ENCODE data around the gene ZBP1.
"Not testable (repeated sequence)": the region's sequence is repeated elsewhere in the genome, so short reads cannot be mapped to it uniquely, and the experiment has no call there.

The ZBP1 gene

DNA sequence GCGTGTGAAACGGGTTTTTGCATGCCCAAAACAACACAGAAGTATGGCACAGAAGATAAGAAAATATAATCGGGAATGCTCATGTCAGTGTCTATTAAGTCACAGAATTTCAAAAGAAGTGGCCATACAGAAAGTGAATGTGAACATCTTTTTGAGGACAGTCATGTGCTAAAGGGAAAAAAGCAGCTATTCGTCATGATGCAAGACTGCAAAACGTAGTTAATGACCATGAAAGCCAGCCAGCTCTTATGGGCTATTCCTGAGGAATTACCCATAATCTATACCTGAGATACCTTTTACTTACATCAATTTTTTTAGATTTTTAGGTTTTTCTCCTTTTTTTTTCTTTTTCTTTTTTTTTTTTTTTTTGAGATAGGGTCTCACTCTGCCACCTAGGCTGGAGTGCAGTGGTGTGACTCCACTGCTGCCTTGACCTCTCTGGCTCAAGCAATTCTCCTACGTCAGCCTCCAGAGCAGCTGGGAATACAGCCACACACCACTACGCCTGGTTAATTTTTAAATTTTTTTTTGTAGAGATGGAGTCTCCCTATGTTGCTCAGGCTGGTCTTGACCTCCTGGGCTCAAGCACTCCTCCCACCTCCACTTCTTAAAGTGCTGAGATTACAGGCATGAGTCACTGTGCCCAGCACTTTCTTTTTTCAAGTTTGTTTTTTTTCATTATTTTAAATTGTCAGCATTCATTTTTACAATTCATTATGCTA lies 18.1 kb upstream of the ZBP1 start:
- in situ Hi-C loops (cut with HindIII; ENCODE audit: low sequenced_read_pairs) = no loop called here
- TF ChIP-seq, protein P1, sequence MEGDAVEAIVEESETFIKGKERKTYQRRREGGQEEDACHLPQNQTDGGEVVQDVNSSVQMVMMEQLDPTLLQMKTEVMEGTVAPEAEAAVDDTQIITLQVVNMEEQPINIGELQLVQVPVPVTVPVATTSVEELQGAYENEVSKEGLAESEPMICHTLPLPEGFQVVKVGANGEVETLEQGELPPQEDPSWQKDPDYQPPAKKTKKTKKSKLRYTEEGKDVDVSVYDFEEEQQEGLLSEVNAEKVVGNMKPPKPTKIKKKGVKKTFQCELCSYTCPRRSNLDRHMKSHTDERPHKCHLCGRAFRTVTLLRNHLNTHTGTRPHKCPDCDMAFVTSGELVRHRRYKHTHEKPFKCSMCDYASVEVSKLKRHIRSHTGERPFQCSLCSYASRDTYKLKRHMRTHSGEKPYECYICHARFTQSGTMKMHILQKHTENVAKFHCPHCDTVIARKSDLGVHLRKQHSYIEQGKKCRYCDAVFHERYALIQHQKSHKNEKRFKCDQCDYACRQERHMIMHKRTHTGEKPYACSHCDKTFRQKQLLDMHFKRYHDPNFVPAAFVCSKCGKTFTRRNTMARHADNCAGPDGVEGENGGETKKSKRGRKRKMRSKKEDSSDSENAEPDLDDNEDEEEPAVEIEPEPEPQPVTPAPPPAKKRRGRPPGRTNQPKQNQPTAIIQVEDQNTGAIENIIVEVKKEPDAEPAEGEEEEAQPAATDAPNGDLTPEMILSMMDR (IDR thresholded peaks at IDR 0.05; ENCODE audit: low read depth, low read length) = no peak
- no peak overlapping the region for H3K4me3 ChIP-seq (ENCODE audit: low read depth, low read length)
- DNase-seq (ENCODE audit: low read depth, low spot score) = no peak

DNA sequence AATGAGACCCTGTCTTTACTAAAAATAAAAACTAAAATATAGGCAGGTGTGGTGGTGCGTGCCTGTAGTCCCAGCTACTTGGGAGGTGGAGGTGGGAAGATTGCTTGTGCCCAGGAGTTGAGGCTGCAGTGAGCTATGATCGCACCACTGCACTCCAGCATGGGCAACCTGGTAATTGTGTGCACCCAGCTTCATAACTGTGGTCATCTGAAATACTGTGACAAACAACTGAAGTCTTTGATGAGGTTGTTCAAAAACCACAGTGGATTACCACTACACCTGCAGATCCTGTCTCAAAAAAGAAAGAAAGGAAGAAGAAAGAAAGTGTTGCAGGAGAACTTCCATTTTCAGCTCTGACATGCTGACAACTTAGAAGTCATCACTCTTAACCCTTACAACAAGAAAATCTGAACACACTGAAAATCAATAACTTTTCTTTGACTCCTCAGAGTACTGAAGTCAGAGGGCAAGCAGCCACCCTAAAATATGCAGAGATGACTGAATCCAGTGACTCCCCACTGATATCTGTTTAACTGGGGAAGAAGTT lies 13.8 kb upstream of the ZBP1 start:
- no peak overlapping the region for H3K4me3 ChIP-seq (ENCODE audit: low read depth, low read length)
- TF ChIP-seq, protein P1 (IDR thresholded peaks at IDR 0.05; ENCODE audit: low read depth, low read length) = no peak
- no peak for DNase-seq (ENCODE audit: low read depth, low spot score)
- in situ Hi-C loops (cut with HindIII; ENCODE audit: low sequenced_read_pairs) = no loop called here

DNA sequence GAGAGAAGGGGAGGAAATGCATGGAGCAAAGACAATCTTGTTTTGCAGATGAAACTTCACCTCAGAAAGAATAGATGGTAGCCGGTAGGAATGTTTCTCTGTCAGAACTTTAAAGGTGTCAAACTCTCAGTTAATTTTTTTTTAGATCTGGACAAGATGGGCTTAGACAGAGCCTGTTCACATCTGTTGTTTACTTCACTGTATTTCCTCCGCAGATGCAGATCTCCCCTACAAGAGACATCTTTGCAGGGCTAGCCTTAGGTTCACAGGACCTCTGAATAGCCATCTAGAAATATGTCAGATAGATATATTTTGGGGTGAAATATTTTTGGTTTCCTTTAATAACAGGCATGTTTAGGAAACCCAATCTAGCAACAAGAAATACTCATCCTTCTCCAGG lies 12.1 kb upstream of the ZBP1 start:
- in situ Hi-C loops (cut with HindIII; ENCODE audit: low sequenced_read_pairs) = no loop called here
- TF ChIP-seq, protein P1 (IDR thresholded peaks at IDR 0.05; ENCODE audit: low read depth, low read length) = no peak
- DNase-seq (ENCODE audit: low read depth, low spot score) = no peak
- H3K4me3 ChIP-seq (ENCODE audit: low read depth, low read length) = no peak overlapping the region

DNA sequence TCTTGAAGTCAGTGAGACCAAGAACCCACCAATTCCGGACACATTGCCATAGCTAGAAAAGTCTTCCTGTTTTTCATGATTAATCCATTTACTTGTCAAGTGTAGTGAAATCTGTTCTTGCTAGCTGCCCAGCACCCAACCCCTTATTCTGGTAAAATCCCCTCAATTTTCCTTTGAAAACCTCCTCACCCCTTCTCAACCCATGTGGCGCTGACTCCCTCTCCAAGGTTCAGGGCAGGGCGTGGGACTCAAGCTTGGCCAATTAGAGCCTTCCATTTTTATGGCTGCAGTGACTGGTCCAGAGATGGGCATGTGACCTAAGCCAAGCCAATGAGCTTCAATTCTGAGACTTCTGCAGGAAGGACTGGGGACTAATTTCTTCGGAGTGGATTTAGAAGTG lies 9.8 kb upstream of the ZBP1 start:
- H3K4me3 ChIP-seq (ENCODE audit: low read depth, low read length) = no peak overlapping the region
- DNase-seq (ENCODE audit: low read depth, low spot score) = no peak
- in situ Hi-C loops (cut with HindIII; ENCODE audit: low sequenced_read_pairs) = no loop called here
- TF ChIP-seq, protein P1 (IDR thresholded peaks at IDR 0.05; ENCODE audit: low read depth, low read length) = no peak

DNA sequence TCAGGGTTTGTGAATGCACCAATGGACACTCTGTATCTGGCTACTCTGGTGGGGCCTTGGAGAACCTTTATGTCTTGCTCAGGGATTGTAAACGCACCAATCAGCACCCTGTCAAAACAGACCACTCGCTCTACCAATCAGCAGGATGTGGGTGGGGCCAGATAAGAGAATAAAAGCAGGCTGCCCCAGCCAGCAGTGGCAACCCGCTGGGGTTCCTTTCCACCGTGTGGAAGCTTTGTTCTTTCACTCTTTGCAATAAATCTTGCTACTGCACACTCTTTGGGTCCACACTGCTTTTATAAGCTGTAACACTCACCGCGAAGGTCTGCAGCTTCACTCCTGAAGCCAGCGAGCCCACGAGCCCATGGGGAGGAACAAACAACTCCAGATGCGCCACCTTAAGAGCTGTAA lies 9.3 kb upstream of the ZBP1 start:
- DNase-seq (ENCODE audit: low read depth, low spot score); H3K4me3 ChIP-seq (ENCODE audit: low read depth, low read length); in situ Hi-C loops (cut with HindIII; ENCODE audit: low sequenced_read_pairs): not testable (repeated sequence)

DNA sequence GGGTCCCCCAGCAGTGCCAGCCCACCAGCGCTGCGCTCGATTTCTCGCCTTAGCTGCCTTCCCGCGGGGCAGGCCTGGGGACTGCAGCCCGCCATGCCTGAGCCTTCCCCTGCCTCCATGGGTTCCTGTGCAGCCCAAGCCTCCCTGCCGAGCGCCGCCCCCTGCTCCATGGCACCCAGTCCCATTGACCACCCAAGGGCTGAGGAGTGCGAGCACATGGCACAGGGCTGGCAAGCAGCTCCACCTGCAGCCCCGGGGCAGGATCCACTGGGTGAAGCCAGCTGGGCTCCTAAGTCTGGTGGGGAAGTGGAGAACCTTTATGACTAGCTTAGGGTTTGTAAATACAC lies 8.7 kb upstream of the ZBP1 start:
- in situ Hi-C loops (cut with HindIII; ENCODE audit: low sequenced_read_pairs); H3K4me3 ChIP-seq (ENCODE audit: low read depth, low read length); DNase-seq (ENCODE audit: low read depth, low spot score): not testable (repeated sequence)

DNA sequence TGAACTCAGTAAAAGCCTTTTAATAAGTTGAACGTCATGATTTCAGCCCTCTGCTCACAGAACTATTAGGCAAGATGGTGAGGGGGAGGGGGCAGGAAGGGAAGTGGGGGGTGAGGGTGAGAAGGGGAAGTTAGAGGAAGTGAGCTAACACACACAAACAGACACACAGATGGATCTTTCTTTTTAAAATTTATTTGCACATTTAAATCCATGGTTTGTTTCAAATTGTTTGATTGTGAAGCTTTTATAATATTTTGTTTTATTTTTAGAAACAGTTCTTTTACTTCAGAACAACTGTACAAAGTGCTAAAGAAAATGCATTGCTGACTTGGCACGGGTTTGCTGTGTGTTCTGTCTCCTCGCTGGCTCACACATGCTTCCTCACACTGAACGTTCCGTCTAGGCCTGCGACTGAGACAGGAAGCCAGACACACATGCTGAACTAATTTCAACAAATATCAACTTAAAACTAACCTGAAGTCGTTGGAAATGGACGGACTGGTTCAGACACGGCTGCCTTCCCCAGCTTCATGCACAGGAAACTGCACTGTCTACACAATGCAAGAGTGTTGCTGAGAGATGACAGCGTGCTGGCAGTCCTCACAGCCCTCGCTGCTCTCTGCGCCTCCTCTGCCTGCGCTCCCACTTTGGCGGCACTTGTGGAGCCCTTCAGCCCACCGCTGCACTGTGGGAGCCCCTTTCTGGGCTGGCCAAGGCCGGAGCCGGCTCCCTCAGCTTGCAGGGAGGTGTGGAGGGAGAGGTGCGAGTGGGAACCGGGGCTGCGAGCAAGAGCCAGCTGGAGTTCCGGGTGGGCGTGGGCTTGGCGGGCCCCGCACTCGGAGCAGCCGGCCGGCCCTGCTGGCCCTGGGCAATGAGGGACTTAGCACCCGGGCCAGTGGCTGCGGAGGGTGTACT lies 8.1 kb upstream of the ZBP1 start:
- TF ChIP-seq, protein P1 (IDR thresholded peaks at IDR 0.05; ENCODE audit: low read depth, low read length) = no peak
- H3K4me3 ChIP-seq (ENCODE audit: low read depth, low read length) = no peak overlapping the region
- DNase-seq (ENCODE audit: low read depth, low spot score) = peak; percentile 41
- in situ Hi-C loops (cut with HindIII; ENCODE audit: low sequenced_read_pairs) = no loop called here

Data from astrocyte of the spinal cord (primary cell).